ENCODE results near the gene UBIAD1.

DNA sequence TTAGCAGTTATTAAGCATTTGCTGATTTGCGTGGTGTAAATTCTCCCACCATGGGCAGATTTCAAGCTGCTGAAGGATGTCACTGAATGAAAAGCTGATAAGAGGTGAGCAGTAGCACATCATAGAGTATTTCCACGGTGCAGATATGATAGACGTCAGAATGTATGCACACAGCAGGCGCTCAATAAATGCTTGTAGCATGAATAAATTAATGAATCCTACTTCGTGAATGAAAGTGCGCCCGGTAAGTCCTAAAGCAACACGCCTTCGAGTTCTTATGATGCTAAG is 510 bp upstream of the UBIAD1 start:
- TF ChIP-seq CTCF (IDR thresholded peaks at IDR 0.05): no peak
- no peak for TF ChIP-seq POLR2AphosphoS5 (IDR thresholded peaks at IDR 0.05)
- TF ChIP-seq EP300 (IDR thresholded peaks at IDR 0.05): no peak
